Endothelial cell of umbilical vein (primary cell): ENCODE data around the gene TOPAZ1. TPM values are rescaled to one million over a fixed set of nuclear protein-coding genes. Genes with fewer than 3 reads are reported as not detected.

Experiments used
- BruUV-seq: library from RNA; stranded (reverse); fragments of 400-500 nt; replicated peaks from 2 replicates; lab custom pipeline; 2021; lab: Mats Ljungman, UMichigan
- CTCF ChIA-PET: fragments of 300-600, 350-600 bp; sonication (Branson Sonifier 250); formaldehyde crosslinking; loops from one replicate; lab custom pipeline; 2021; ENCODE audit warnings: antibody characterized with exemption, inconsistent platforms; lab: Charles Lee
- POLR2A ChIA-PET: fragments of 300-600, 350-600 bp; sonication (Branson Sonifier 250); formaldehyde crosslinking; loops from one replicate; lab custom pipeline; 2021; ENCODE audit warnings: antibody characterized with exemption, inconsistent platforms; lab: Charles Lee
- DNase-seq: peaks from one replicate; pipeline ENCODE4 v3.0.0-alpha.2; 2011; ENCODE audit warnings: low read depth, low spot score
- FAIRE-seq: peaks from 2 replicates; lab custom pipeline; 2011; peaks lifted over from hg19 to GRCh38; lab: Jason Lieb, UNC
- H2AFZ ChIP-seq: 2 replicates; pipeline ENCODE4 v1.6.0; 2012; ENCODE audit warnings: low read depth, low read length, control low read depth, inconsistent platforms
- H3K27ac ChIP-seq: 2 replicates; pipeline ENCODE4 v1.5.1; 2011; ENCODE audit warnings: low read depth, mild to moderate bottlenecking, control low read depth, low read length, moderate library complexity; ENCODE audit not compliant: insufficient read depth
- H3K27me3 ChIP-seq, 2 experiments: 2 replicates each; pipeline versions ENCODE4 v1.6.0 to v1.6.1; 2011; ENCODE audit warnings: low read length in 2 of 2, mixed read lengths in 1 of 2; ENCODE audit not compliant: control insufficient read depth in 2 of 2, insufficient read depth in 2 of 2
- H3K36me3 ChIP-seq, 2 experiments: 2 replicates in 1 of 2; 3 replicates in 1 of 2; pipeline ENCODE4 v1.5.1; 2011; ENCODE audit warnings: low read length in 2 of 2, mild to moderate bottlenecking in 1 of 2, moderate library complexity in 1 of 2; ENCODE audit not compliant: control insufficient read depth in 2 of 2, insufficient read depth in 2 of 2; ENCODE audit errors: extremely low read depth in 1 of 2
- H3K4me1 ChIP-seq: 3 replicates; pipeline ENCODE4 v1.5.1; 2011; ENCODE audit warnings: mild to moderate bottlenecking, low read length; ENCODE audit not compliant: control insufficient read depth, insufficient read depth; ENCODE audit errors: extremely low read depth
- H3K4me2 ChIP-seq: 2 replicates; pipeline ENCODE4 v1.6.1; 2011; ENCODE audit warnings: low read length, control low read depth, mixed read lengths; ENCODE audit not compliant: insufficient read depth
- H3K4me3 ChIP-seq, 3 experiments: fragments of 200-600 bp in 1 of 3; sonication (generic), shearing (Covaris generic) in 1 of 3; replicated peaks in 1 of 3; 2 replicates each; pipeline ENCODE4 v1.5.1; 2011 to 2016; ENCODE audit warnings: control low read depth in 3 of 3, low read length in 3 of 3, mild to moderate bottlenecking in 2 of 3, inconsistent platforms in 1 of 3, low read depth in 1 of 3, moderate library complexity in 1 of 3; ENCODE audit not compliant: insufficient read depth in 1 of 3
- H3K79me2 ChIP-seq: 2 replicates; pipeline ENCODE4 v1.6.0; 2012; ENCODE audit warnings: low read length, inconsistent platforms; ENCODE audit not compliant: control insufficient read depth, insufficient read depth
- H3K9ac ChIP-seq: replicated peaks from 2 replicates; pipeline ENCODE3; 2011; ENCODE audit warnings: low read length, control low read depth; ENCODE audit not compliant: insufficient read depth; ENCODE audit errors: extremely low read depth
- H3K9me1 ChIP-seq: replicated peaks from 3 replicates; pipeline ENCODE4 v1.6.0; 2011; ENCODE audit warnings: mild to moderate bottlenecking, low read length; ENCODE audit not compliant: control insufficient read depth, insufficient read depth; ENCODE audit errors: extremely low read depth
- H3K9me3 ChIP-seq: replicated peaks from 2 replicates; pipeline ENCODE4 v1.5.1; 2012; ENCODE audit warnings: low read length, inconsistent platforms; ENCODE audit not compliant: control insufficient read depth, insufficient read depth
- H4K20me1 ChIP-seq: replicated peaks from 2 replicates; pipeline ENCODE3; 2011; ENCODE audit warnings: mild to moderate bottlenecking, low read length; ENCODE audit not compliant: control insufficient read depth, insufficient read depth; ENCODE audit errors: extremely low read depth
- EZH2 ChIP-seq: IDR thresholded peaks from 2 replicates; pipeline ENCODE4 v1.6.1; 2012; ENCODE audit warnings: borderline replicate concordance, low read depth, mild to moderate bottlenecking, moderate library complexity, low read length, inconsistent platforms; ENCODE audit not compliant: severe bottlenecking
- FOS ChIP-seq: IDR thresholded peaks from 2 replicates; pipeline ENCODE4 v1.6.1; 2011; ENCODE audit warnings: mild to moderate bottlenecking, low read length, moderate library complexity, borderline replicate concordance; ENCODE audit not compliant: insufficient read depth
- GATA2 ChIP-seq: IDR thresholded peaks from 2 replicates; pipeline ENCODE4 v1.7.0; 2011; ENCODE audit warnings: low read depth, mild to moderate bottlenecking, moderate library complexity, mixed read lengths, low read length; ENCODE audit not compliant: insufficient read length, insufficient read depth
- JUN ChIP-seq: IDR thresholded peaks from 2 replicates; pipeline ENCODE4 v1.6.1; 2011; ENCODE audit warnings: borderline replicate concordance, low read depth; ENCODE audit not compliant: insufficient read length, insufficient read depth
- MYC ChIP-seq: IDR thresholded peaks from one replicate; pipeline ENCODE4 v1.6.1; 2011; ENCODE audit warnings: mild to moderate bottlenecking, low read depth, low read length
- POLR2A ChIP-seq: IDR thresholded peaks from 2 replicates; pipeline ENCODE4 v1.6.1; 2012; ENCODE audit warnings: low read depth, mild to moderate bottlenecking, control low read depth, low read length
- POLR2AphosphoS5 ChIP-seq: IDR thresholded peaks from 2 replicates; pipeline ENCODE4 v1.6.1; 2012; ENCODE audit warnings: low read depth, mild to moderate bottlenecking, control low read depth, low read length, moderate library complexity; ENCODE audit not compliant: insufficient read depth
- dilution Hi-C: fragments of 300-500 bp; cut with MboI; formaldehyde crosslinking; loops from one replicate; pipeline ENCODE4 v1.15.0; 2019; ENCODE audit warnings: low sequenced_read_pairs; ENCODE audit not compliant: extremely low pct_ligation_motif_present
- intact Hi-C: fragments of 100-400 bp; cut with micrococcal nuclease; formaldehyde crosslinking; loops from one replicate; pipeline ENCODE4 v1.10.0; 2022
- polyA plus RNA-seq, 4 experiments: library from polyadenylated mRNA; depleted of rRNA in 3 of 4; stranded (reverse) in 3 of 4; unstranded in 1 of 4; fragments of >200 nt; gene quantifications; 2 replicates each; pipeline versions ENCODE4 v1.2.1 to v1.2.3, GENCODE V29; 2011 to 2012; ENCODE audit warnings: missing spikeins in 1 of 4
- total RNA-seq: library from RNA; stranded (reverse); gene quantifications from 2 replicates; pipeline ENCODE4 v1.2.3, GENCODE V29; 2021
- TF ChIP-seq, protein P1 (sequence below): IDR thresholded peaks from 2 replicates; pipeline ENCODE4 v1.6.1; 2011; ENCODE audit not compliant: insufficient read depth, insufficient read length
- TF ChIP-seq, protein P2 (sequence below), 2 donors: IDR thresholded peaks; 1 replicate in 1 of 2; 2 replicates in 1 of 2; pipeline ENCODE4 v1.5.1; 2011; ENCODE audit warnings: low read length in 2 of 2, mild to moderate bottlenecking in 2 of 2, moderate library complexity in 2 of 2, control low read depth in 1 of 2, inconsistent platforms in 1 of 2, low read depth in 1 of 2; ENCODE audit not compliant: insufficient read depth in 1 of 2; ENCODE audit errors: extremely low read depth in 1 of 2

TOPAZ1 gene
- total and polyA plus RNA-seq, 2 donors (not counting 3 experiments of a cell fraction or from before 2014, with no cell fraction given), result not detected

DNA sequence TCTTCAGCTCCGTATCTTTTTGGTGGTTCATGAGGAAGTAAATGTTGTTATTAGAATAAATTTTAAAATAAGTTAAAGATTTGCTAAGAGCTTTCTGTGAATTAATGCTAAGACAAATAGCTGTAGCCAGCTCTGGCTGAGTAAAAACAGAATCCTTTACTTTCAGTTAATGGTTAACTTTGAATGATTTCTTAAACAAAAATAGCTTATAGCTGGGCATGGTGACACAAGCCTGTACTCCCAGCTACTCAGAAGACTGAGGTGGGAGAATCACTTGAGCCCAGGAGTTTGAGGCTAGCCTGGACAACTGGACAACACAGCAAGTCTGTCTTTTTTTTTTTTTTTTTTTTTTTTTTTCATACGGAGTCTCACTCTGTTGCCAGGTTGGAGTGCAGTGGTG lies 121.9 kb downstream of the TOPAZ1 start:
- Histone ChIP-seq H2AFZ (no peak overlapping the region), H4K20me1 (no peaks in the 10 kb centered on the region), H3K9me3 (no peaks in the 10 kb centered on the region), H3K4me3 (no peak overlapping the region), H3K79me2 (no peaks in the 10 kb centered on the region), H3K4me2 (no peak overlapping the region), H3K9me1 (no peaks in the 10 kb centered on the region), H3K27me3 (no peaks in the 10 kb centered on the region), H3K4me1 (no peaks in the 10 kb centered on the region), H3K36me3 (peaks cover 0 to 2% of the 10 kb centered on the region in 2 experiments), H3K27ac (no peak overlapping the region), H3K9ac (no peak overlapping the region)
- no TSS peak for BruUV-seq
- DNase-seq, result no peak
- TF ChIP-seq EZH2 (no peak), MYC (no peak), FOS (no peak), JUN (no peak), POLR2A (no peak), GATA2 (no peak), POLR2AphosphoS5 (no peak)
- TF ChIP-seq, protein P1, sequence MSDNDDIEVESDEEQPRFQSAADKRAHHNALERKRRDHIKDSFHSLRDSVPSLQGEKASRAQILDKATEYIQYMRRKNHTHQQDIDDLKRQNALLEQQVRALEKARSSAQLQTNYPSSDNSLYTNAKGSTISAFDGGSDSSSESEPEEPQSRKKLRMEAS, result no peak
- TF ChIP-seq, protein P2, sequence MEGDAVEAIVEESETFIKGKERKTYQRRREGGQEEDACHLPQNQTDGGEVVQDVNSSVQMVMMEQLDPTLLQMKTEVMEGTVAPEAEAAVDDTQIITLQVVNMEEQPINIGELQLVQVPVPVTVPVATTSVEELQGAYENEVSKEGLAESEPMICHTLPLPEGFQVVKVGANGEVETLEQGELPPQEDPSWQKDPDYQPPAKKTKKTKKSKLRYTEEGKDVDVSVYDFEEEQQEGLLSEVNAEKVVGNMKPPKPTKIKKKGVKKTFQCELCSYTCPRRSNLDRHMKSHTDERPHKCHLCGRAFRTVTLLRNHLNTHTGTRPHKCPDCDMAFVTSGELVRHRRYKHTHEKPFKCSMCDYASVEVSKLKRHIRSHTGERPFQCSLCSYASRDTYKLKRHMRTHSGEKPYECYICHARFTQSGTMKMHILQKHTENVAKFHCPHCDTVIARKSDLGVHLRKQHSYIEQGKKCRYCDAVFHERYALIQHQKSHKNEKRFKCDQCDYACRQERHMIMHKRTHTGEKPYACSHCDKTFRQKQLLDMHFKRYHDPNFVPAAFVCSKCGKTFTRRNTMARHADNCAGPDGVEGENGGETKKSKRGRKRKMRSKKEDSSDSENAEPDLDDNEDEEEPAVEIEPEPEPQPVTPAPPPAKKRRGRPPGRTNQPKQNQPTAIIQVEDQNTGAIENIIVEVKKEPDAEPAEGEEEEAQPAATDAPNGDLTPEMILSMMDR (IDR thresholded peaks at IDR 0.05; ENCODE audit: extremely low read depth in 1 of 2, insufficient read depth in 1 of 2, low read depth in 1 of 2, low read length in 2 of 2), result no peak
- dilution Hi-C loops, result no loop called here
- no peak for FAIRE-seq
- POLR2A ChIA-PET, result no interaction called here
- CTCF ChIA-PET, result no interaction called here
- intact Hi-C loops, result no loop called here
